ENCODE measurements around the gene SYK.

DNA sequence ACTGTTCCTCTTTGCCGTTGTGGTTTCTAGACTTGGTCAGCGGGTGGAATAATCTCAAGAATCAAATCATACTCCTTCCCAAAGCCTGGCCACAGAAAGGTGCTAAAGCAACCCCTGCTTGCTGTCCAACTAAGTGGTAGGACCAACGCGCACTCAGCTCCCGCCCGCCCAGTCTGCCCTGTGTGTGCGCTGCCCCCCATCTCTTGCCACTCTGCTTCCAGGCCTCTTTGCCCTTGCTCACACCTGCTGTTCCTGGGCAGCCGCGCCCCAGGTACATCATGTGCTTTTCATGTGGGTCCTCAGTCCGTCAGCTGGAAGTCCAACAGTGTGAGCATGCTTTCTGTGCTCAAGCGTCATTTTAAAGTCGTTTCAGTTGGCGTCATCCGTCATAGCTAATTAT, 65.5 kb downstream of the SYK start:
- TF ChIP-seq CTCF (IDR thresholded peaks at IDR 0.05 in 4 of 5, conservative IDR thresholded peaks at IDR 0.05 in 1 of 5) (no peak), POLR2A (IDR thresholded peaks at IDR 0.05) (no peak)
